Right cardiac atrium (tissue), 5 donors: ENCODE results near the gene OR10A3. TPM values are rescaled to one million over a fixed set of nuclear protein-coding genes. Genes with fewer than 3 reads are reported as not detected.

ENCODE experiments used
- ATAC-seq, 2 donors: fragments of 200-7000 bp; cut with Tn5 transposase; one replicate each; pipeline versions ENCODE4 v1.8.0 to v1.9.1; 2020; ENCODE audit warnings: moderate library complexity in 2 of 2, mild to moderate bottlenecking in 1 of 2
- DNase-seq, 3 donors: peaks; one replicate each; pipeline ENCODE4 v3.0.0-alpha.2; 2020
- H3K27ac ChIP-seq: one replicate; pipeline ENCODE4 v1.5.1; 2013; ENCODE audit warnings: mild to moderate bottlenecking, low read length, control low read depth, moderate library complexity
- H3K27me3 ChIP-seq: one replicate; pipeline ENCODE4 v1.6.1; 2013; ENCODE audit not compliant: control insufficient read depth, insufficient read depth
- H3K4me1 ChIP-seq: one replicate; pipeline ENCODE4 v1.6.1; 2013; ENCODE audit warnings: low read length; ENCODE audit not compliant: control insufficient read depth, insufficient read depth
- H3K4me3 ChIP-seq: one replicate; pipeline ENCODE4 v1.5.1; 2013; ENCODE audit warnings: low read length, control low read depth
- H3K9me3 ChIP-seq: one replicate; pipeline ENCODE4 v1.6.1; 2013; ENCODE audit warnings: low read length; ENCODE audit not compliant: control insufficient read depth
- WGBS: extraction: QIAGEN DNeasy Blood & Tissue Kit; methylation state at CpG from one replicate; pipeline ENCODE4 v1.1.7; 2013; 5-methylcytosine and 5-hydroxymethylcytosine counted together
- intact Hi-C, 4 donors: fragments of 100-400 bp; cut with DNase I; formaldehyde crosslinking; loops; one replicate each; pipeline versions ENCODE4 v1.11.0 to v1.14.0; 2022 to 2023
- polyA plus RNA-seq: library from polyadenylated mRNA; stranded (reverse); fragments of 200-250 nt; gene quantifications from one replicate; pipeline ENCODE4 v1.2.3, GENCODE V29; 2013
- total RNA-seq, 4 donors: library from RNA; stranded (reverse); fragmentation: NEBNext Ultra II Directional; extraction: Animal tissue kit (Norgen Biotek cat#: 25700); gene quantifications; one replicate each; pipeline ENCODE4 v1.2.1, GENCODE V29; 2021
- donor health status: healthy with polysubstance abuse.
- donor health status: DM: no; HTN: yes; CAD: no.
- donor health status: DM: no; HTN: no; CAD: no.
- donor health status: DM: no; HTN: yes; CAD: no; lungs with severe emphysema.
- donor health status: DM: yes; HTN: yes; CAD: no.

Gene OR10A3
- total and polyA plus RNA-seq, 5 donors, result not detected

DNA sequence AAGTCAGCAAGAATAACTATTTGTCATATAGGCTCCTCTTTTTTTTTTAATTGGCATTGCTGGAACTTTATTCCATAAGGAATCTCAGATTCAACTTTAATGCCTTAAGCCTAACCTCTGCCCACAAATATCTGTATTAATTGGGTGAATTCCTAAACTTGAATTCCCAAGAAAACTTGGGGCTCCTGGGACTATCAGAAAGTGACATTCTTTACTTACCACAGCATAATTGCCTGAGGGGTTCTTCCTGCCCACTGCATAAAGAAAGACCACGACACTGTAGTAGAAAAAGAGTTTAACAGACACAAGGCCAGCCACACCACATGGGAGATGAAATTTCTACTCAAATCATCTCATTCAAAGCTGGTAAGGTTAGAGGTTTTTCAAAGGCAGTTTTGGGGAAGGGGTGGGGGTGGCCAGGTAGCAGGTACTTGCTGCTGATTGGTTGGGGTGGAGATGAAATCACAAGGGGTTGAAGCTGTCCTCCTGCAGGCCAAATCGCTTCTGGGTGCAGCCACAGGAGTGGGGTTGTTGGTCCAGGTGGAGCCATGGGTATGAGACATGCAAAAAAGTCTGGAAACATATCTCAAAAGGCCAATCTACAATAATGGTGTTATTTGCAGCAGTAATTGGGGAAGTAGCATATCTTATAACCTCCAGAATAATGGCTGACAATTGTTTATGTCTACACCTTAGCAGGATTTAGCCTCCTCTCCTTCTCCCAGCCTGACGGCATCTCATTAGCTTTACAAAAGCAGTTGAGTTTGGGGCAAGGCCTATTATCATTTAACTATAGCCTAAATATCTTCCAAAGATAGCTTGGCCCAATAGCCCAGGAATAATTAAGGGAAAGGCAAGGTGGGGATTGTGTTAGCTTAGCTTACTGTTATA is 28.5 kb upstream of the OR10A3 start:
- WGBS, result 61% methylated on average over 3 of the region's 3 CpGs
- H3K9me3 ChIP-seq, result no peaks in the 10 kb centered on the region
- no peaks in the 10 kb centered on the region for H3K4me1 ChIP-seq
- no peaks in the 10 kb centered on the region for H3K27me3 ChIP-seq
- intact Hi-C loops, result no loop called here
- DNase-seq (no peak), ATAC-seq (no peak)
- H3K4me3 ChIP-seq, result no peak overlapping the region
- no peak overlapping the region for H3K27ac ChIP-seq

DNA sequence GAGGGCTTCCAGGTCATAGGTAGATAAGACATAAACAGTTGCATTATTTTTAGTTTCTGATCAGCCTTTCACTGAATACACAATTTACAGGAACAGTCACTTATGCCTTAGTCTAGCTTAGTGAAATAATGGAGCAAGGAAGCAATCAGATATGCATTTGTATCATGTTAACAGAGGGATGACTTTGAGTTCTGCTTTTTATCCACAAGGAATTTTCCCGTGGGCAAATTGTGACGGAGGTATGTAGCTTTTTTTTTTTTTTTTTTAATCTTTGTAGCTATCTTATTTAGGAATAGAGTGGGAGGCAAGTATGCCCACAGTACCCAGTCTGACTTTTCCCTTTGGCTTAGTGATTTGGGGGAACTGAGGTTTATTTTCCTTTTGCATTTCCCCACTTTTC is 27.2 kb upstream of the OR10A3 start:
- Histone ChIP-seq H3K27me3 (no peaks in the 10 kb centered on the region), H3K4me3 (no peak overlapping the region), H3K27ac (no peak overlapping the region), H3K9me3 (no peaks in the 10 kb centered on the region), H3K4me1 (no peaks in the 10 kb centered on the region)
- 49% methylated on average over 2 of the region's 2 CpGs for WGBS
- ATAC-seq (no peak), DNase-seq (no peak)
- intact Hi-C loops, result no loop called here

DNA sequence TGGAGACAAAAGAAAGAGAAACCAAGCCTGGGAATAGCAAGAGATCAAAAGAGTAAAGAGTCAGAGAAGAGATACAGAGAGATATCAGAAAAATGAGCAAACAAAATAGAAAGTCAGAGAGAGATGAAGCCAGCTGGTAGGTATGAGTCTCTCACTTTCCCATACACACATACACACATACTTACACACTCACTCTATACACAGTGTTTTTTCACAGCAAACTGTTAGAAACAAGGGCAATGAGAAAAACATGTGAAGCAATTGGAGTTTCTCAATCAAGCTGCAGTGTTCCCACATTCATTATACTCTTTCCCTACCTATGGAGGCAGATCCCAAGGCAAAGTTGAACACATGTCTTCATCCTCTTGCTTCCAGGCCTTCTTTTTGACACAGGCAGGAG is 26.3 kb upstream of the OR10A3 start:
- no peaks in the 10 kb centered on the region for H3K9me3 ChIP-seq
- H3K4me3 ChIP-seq, result no peak overlapping the region
- H3K27ac ChIP-seq, result no peak overlapping the region
- no peaks in the 10 kb centered on the region for H3K27me3 ChIP-seq
- H3K4me1 ChIP-seq, result no peaks in the 10 kb centered on the region
- no peak for ATAC-seq
- no peak for DNase-seq
- intact Hi-C loops, result no loop called here

DNA sequence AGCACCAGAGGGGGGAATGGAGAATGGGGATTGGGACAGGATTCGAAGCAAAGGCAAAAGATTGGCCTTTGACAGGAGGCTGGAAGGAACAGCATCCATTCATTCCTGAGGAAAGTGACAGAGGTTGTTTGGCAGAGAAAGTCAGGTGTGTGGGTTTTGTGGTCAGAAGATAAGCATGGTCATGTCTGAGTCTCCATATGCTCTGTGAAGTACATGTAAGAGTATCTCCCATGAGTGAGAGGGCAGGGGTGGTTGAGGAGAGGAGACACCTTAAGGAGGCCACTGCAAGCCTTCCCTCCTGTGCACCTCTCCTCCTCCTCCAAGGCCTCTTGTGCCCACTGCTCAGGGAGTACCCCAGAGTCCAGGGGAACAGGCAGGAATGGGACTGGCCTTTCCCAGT is 25.6 kb upstream of the OR10A3 start:
- ATAC-seq (no peak), DNase-seq (no peak)
- Histone ChIP-seq H3K27me3 (no peaks in the 10 kb centered on the region), H3K4me3 (no peak overlapping the region), H3K4me1 (no peaks in the 10 kb centered on the region), H3K9me3 (no peaks in the 10 kb centered on the region), H3K27ac (no peak overlapping the region)
- WGBS, result 63% methylated on average over 1 of the region's 1 CpG
- intact Hi-C loops, result no loop called here

DNA sequence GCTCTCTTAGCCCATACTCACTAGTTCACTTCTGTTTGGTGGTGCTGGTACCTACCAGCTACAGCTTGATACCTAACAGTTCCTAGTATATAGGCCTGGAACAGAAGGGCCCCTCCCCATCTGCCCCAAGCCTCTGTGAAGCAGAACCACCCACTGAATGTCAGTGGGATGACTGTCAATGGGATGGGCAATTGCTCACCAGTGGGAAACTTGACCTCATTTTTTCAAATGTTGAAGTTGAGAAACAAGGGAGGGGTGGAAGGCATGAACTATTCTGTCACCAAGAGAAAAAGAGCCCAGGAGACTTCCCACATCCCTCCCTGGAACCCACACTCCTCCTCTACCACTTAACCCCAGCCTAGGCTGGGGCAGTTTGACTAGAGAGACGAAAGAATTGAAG is 23.9 kb upstream of the OR10A3 start, which contains the start of gene NLRP10:
Gene NLRP10, minus strand, starts transcription at position 62 of the 400 bp plus-strand sequence. CDS start 1,952 bp downstream, outside the sequence.
- 71% methylated on average over 1 of the region's 1 CpG for WGBS
- Histone ChIP-seq H3K4me1 (no peaks in the 10 kb centered on the region), H3K27ac (no peak within 1 kb of the TSS), H3K4me3 (no peak within 1 kb of the TSS), H3K9me3 (no peaks in the 10 kb centered on the region), H3K27me3 (no peaks in the 10 kb centered on the region)
- ATAC-seq, result no peak
- DNase-seq, result no peak
- intact Hi-C loops, result no loop called here

DNA sequence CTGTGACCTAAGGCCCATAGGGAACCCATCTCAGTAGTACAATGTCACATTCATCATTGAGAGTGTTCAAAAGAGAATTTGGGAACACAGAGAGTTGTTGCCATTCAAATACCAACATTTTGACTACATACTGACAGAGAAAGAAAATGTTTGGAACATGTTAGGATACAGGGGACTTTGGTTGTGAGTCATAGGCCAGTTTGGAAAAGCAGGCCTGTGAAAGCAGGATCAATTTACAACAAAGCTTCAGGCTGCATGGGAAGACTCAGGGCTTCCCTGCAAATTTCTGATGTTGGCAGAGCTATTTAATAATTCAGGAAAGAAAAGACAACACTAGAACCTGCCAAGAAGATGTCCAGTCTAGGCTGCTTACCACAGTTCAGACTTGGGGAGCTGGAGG is 23.4 kb upstream of the OR10A3 start:
- DNase-seq (no peak), ATAC-seq (no peak)
- Histone ChIP-seq H3K27me3 (no peaks in the 10 kb centered on the region), H3K4me1 (no peaks in the 10 kb centered on the region), H3K4me3 (no peak overlapping the region), H3K27ac (no peak overlapping the region), H3K9me3 (no peaks in the 10 kb centered on the region)
- intact Hi-C loops, result no loop called here

DNA sequence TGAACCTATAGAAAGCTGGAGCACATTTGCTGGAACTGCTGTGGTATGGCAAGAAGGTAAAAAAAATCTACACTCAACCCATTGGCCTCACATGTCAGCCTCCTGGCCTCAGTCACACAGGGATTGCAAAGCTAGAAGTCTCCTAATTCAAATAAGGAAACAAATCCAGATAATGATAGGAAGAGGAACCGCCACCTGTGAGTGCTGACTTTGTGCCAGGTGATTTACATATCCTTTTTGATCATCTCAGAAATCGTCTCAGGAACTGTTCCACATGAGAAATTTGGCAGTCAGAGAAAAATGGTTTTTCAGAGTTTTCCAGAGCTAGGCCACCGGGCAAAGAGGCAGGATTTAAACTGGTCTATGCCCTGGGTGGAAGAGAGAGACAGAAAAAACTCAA is 22.8 kb upstream of the OR10A3 start:
- no peak for ATAC-seq
- intact Hi-C loops, result no loop called here
- WGBS, result 54% methylated on average over 3 of the region's 3 CpGs

DNA sequence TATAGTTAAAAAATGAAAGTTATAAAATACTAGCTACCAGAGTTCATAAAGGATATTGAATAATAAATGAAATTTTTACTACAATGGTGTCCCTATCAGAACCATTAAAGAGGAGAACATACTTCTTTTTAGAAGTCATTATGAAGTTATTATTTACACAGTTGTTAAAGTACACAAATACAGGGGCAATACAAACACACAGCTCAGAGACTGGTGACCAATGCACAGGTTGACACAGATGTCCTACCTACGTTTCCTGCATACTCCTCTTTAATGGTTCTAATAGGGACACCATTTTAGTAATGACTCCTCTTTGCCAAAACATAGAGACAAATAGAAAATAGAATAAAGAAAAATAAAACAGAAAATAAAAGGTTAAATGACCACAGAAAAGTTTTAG is 13.7 kb upstream of the OR10A3 start:
- intact Hi-C loops, result no loop called here

More for the DNA sequence above, 22.8 kb upstream of the OR10A3 start:
- H3K4me1 ChIP-seq, result no peaks in the 10 kb centered on the region
- DNase-seq, result no peak
- H3K27me3 ChIP-seq, result no peaks in the 10 kb centered on the region
- no peaks in the 10 kb centered on the region for H3K9me3 ChIP-seq
- no peak overlapping the region for H3K4me3 ChIP-seq
- no peak overlapping the region for H3K27ac ChIP-seq

DNA sequence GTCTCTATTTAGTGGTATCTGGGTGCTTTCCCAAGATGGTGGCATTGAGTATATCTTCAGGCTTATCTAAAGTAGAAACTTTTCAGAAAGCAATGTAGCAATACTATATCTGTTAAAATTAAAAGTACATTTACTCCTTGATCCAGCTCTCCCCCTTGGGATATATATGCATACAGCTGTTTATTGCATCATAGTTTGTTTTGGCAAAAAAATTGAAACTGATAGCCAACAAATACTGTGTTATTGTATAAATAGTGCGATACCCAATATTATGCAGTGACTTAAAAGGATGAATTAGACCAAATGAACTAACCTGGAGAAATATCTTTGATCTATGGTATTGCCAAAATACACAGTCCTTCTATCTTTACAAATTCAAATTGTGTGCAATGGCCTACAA is 8.4 kb upstream of the OR10A3 start:
- WGBS, result 78% methylated on average over 1 of the region's 1 CpG
- no peak for ATAC-seq
- intact Hi-C loops, result no loop called here
- Histone ChIP-seq H3K9me3 (peaks cover under 1% of the 10 kb centered on the region), H3K4me3 (no peak overlapping the region), H3K27me3 (no peaks in the 10 kb centered on the region), H3K4me1 (no peaks in the 10 kb centered on the region), H3K27ac (no peak overlapping the region)
- no peak for DNase-seq

More for the DNA sequence above, 13.7 kb upstream of the OR10A3 start:
- Histone ChIP-seq H3K9me3 (no peaks in the 10 kb centered on the region), H3K4me1 (no peaks in the 10 kb centered on the region), H3K4me3 (no peak overlapping the region), H3K27ac (no peak overlapping the region), H3K27me3 (no peaks in the 10 kb centered on the region)
- ATAC-seq, result no peak
- no peak for DNase-seq
- 85% methylated on average over 1 of the region's 1 CpG for WGBS

DNA sequence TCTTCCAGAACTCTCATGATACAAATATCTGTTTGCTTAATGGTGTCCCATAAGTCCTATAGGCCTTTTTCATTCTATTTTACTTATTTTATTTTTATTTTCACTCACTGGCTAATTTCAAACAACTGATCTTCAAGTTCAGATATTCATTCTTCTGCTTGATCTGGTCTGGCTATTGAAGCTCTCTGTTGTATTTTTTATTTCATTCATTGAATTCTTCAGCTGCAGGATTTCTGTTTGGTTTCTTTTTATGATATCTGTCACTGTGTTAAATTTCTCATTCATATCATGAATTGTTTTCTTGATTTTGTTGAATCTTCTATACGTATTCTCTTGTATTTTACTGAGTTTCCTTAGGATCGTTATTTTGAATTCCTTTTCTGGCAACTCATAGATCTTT is 2.6 kb upstream of the OR10A3 start:
- no peaks in the 10 kb centered on the region for H3K4me1 ChIP-seq
- H3K27me3 ChIP-seq, result no peaks in the 10 kb centered on the region
- no peak for DNase-seq
- no peak for ATAC-seq
- WGBS, result 87% methylated on average over 2 of the region's 2 CpGs
- no peak overlapping the region for H3K4me3 ChIP-seq
- no peak overlapping the region for H3K27ac ChIP-seq
- intact Hi-C loops, result no loop called here
- peaks cover 3% of the 10 kb centered on the region for H3K9me3 ChIP-seq

DNA sequence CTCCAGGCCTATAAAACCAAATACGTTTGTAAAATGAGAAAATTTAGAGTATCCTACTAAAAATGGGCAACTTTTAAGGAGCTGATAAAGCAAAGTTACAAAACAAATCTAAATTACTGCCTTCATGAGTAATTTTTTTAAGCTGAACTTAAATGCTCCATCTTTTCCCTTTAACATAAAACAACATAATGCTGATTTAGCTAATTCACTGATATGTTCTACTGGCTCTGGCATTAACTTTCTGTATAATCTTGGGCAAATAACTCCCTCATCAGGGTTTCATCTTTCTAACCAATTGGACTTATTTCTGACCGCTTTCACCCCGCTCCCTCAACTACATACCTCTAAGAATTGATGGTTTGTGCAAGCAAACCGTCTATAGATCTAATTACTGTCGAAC is 362 bp downstream of the OR10A3 start:
- Histone ChIP-seq H3K27ac (no peak overlapping the region), H3K27me3 (no peaks in the 10 kb centered on the region), H3K4me3 (no peak overlapping the region), H3K4me1 (no peaks in the 10 kb centered on the region), H3K9me3 (peaks cover 3% of the 10 kb centered on the region)
- WGBS, result 48% methylated on average over 5 of the region's 5 CpGs
- DNase-seq (no peak), ATAC-seq (no peak)
- intact Hi-C loops, result no loop called here

DNA sequence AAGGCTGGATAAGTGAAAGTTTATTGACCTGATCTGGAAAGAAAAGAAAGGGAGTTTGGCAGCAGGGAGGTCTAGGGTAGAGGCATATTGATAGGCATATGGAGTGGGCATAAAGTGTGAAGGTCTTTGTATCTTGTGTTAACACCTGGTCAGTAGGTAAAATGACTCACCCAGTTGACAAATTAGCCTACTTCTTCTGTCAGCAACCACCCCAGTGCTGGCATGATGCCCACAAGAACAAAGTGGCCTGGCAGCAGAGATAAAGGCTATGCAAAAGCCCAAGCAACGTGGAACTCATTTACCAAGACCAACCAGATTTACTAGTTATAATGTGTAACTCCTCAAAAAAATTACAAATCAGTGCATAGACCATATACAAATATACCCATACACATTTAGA is 4.9 kb downstream of the OR10A3 start:
- DNase-seq (peak in 1 of 3 donors; percentile 58), ATAC-seq (no peak)
- H3K4me3 ChIP-seq, result no peak overlapping the region
- no peaks in the 10 kb centered on the region for H3K4me1 ChIP-seq
- intact Hi-C loops, result no loop called here
- H3K27me3 ChIP-seq, result no peaks in the 10 kb centered on the region
- 41% methylated on average over 1 of the region's 1 CpG for WGBS
- no peaks in the 10 kb centered on the region for H3K9me3 ChIP-seq
- H3K27ac ChIP-seq, result no peak overlapping the region
